Karpas-422 (cell line): Measurements from ENCODE around the gene MYH11. TPM values are rescaled to one million over a fixed set of nuclear protein-coding genes. Genes with fewer than 3 reads are reported as not detected.
A peak's percentile ranks its signal among the peaks of the same experiment; 100 is the strongest.

Experiments
- DNase-seq: peaks from one replicate; pipeline ENCODE4 v3.0.0-alpha.2; 2015
- H2AFZ ChIP-seq: fragments of 200-600 bp; sonication (generic); 2 replicates; pipeline ENCODE4 v1.6.1; 2014; ENCODE audit warnings: antibody characterized with exemption, low read length, mixed read lengths
- H3K27ac ChIP-seq: fragments of 200-600 bp; sonication (generic); 2 replicates; pipeline ENCODE4 v1.5.1; 2014; ENCODE audit warnings: mild to moderate bottlenecking, low read length, moderate library complexity
- H3K27me3 ChIP-seq: fragments of 200-600 bp; sonication (generic); 2 replicates; pipeline ENCODE4 v1.6.1; 2014; ENCODE audit warnings: low read length, mixed read lengths
- H3K36me3 ChIP-seq: fragments of 200-600 bp; sonication (generic); 2 replicates; pipeline ENCODE4 v1.6.1; 2014; ENCODE audit warnings: low read length, mixed read lengths; ENCODE audit not compliant: insufficient read depth
- H3K4me1 ChIP-seq: fragments of 200-600 bp; sonication (generic); 2 replicates; pipeline ENCODE4 v1.6.1; 2014; ENCODE audit warnings: mild to moderate bottlenecking, low read length, mixed read lengths
- H3K4me2 ChIP-seq: fragments of 200-600 bp; sonication (generic); 2 replicates; pipeline ENCODE4 v1.6.1; 2014; ENCODE audit warnings: low read length, low read depth, mild to moderate bottlenecking; ENCODE audit not compliant: poor library complexity, severe bottlenecking
- H3K4me3 ChIP-seq: fragments of 200-600 bp; sonication (generic); 2 replicates; pipeline ENCODE4 v1.5.1; 2014; ENCODE audit warnings: mild to moderate bottlenecking, antibody characterized with exemption, low read length, mixed read lengths
- H3K79me2 ChIP-seq: fragments of 200-600 bp; sonication (generic); 2 replicates; pipeline ENCODE4 v1.6.1; 2014; ENCODE audit warnings: mild to moderate bottlenecking, low read length, mixed read lengths
- H3K9ac ChIP-seq: fragments of 200-600 bp; sonication (generic); 2 replicates; pipeline ENCODE4 v1.6.0; 2014; ENCODE audit warnings: low read length
- H3K9me2 ChIP-seq: fragments of 200-600 bp; sonication (generic), shearing (Covaris generic); replicated peaks from 2 replicates; pipeline ENCODE4 v1.6.0; 2014; ENCODE audit warnings: mild to moderate bottlenecking, low read length, moderate library complexity; ENCODE audit not compliant: insufficient read depth
- H3K9me3 ChIP-seq: fragments of 300-700, 200-600 bp; sonication (generic); 2 replicates; pipeline ENCODE4 v1.6.1; 2014; ENCODE audit warnings: low read length, mixed read lengths
- H4K20me1 ChIP-seq: fragments of 200-600 bp; sonication (generic); 2 replicates; pipeline ENCODE4 v1.6.1; 2014; ENCODE audit warnings: mild to moderate bottlenecking, antibody characterized with exemption, low read length, low read depth; ENCODE audit not compliant: insufficient read depth
- total RNA-seq: library from RNA; depleted of rRNA; stranded (reverse); fragments of >200 nt; shearing (Covaris generic); gene quantifications from 2 replicates; pipeline ENCODE4 v1.2.3, GENCODE V29; 2014; ENCODE audit warnings: low replicate concordance

The MYH11 gene
- total RNA-seq, 1 experiment from 2014 or later, result not detected

GRCh38 chr16:15882563-15882962 lies 25.7 kb upstream of the MYH11 start:
- Histone ChIP-seq H4K20me1 (0 out of 2 replicates have a peak, but pooled peaks cover 5% of the 10 kb centered on the region), H3K4me2 (no peak overlapping the region), H3K27ac (no peak overlapping the region), H3K9ac (no peak overlapping the region), H3K4me3 (no peak overlapping the region), H3K9me3 (no peaks in the 10 kb centered on the region), H3K9me2 (no peaks in the 10 kb centered on the region), H3K27me3 (no peaks in the 10 kb centered on the region), H3K36me3 (peaks cover 17% of the 10 kb centered on the region; the same call in 1 of the 2 replicates), H3K79me2 (peaks cover 72% of the 10 kb centered on the region), H3K4me1 (peaks cover 16% of the 10 kb centered on the region), H2AFZ (no peak overlapping the region)
- no peak for DNase-seq

GRCh38 chr16:15881794-15882379 lies 25.1 kb upstream of the MYH11 start:
- H3K27me3 ChIP-seq, result no peaks in the 10 kb centered on the region
- H3K9me2 ChIP-seq, result no peaks in the 10 kb centered on the region
- H3K36me3 ChIP-seq, result peaks cover 13% of the 10 kb centered on the region; the same call in 1 of the 2 replicates
- H4K20me1 ChIP-seq, result no peaks in the 10 kb centered on the region
- H2AFZ ChIP-seq, result no peak overlapping the region
- no peak overlapping the region for H3K4me3 ChIP-seq
- peaks cover 66% of the 10 kb centered on the region for H3K79me2 ChIP-seq
- H3K4me2 ChIP-seq, result no peak overlapping the region
- H3K27ac ChIP-seq, result no peak overlapping the region
- peaks cover 9% of the 10 kb centered on the region for H3K4me1 ChIP-seq
- DNase-seq, result no peak
- H3K9ac ChIP-seq, result no peak overlapping the region
- no peaks in the 10 kb centered on the region for H3K9me3 ChIP-seq

GRCh38 chr16:15880434-15881308 lies 23.8 kb upstream of the MYH11 start:
- Histone ChIP-seq H3K9me3 (no peaks in the 10 kb centered on the region), H3K27ac (no peak overlapping the region), H3K36me3 (peaks cover 13% of the 10 kb centered on the region; the same call in 1 of the 2 replicates), H3K9ac (no peak overlapping the region), H3K27me3 (no peaks in the 10 kb centered on the region), H3K79me2 (peaks cover 53% of the 10 kb centered on the region), H3K4me3 (no peak overlapping the region), H2AFZ (no peak overlapping the region), H3K9me2 (no peaks in the 10 kb centered on the region), H3K4me2 (no peak overlapping the region), H3K4me1 (peaks cover 5% of the 10 kb centered on the region; the same call in 1 of the 2 replicates), H4K20me1 (no peaks in the 10 kb centered on the region)
- DNase-seq, result no peak

- 0 out of 2 replicates have a peak overlapping the region, but pooled peaks have one; percentile 18 for H3K27ac ChIP-seq
- peaks cover 5% of the 10 kb centered on the region; the same call in 1 of the 2 replicates for H3K4me1 ChIP-seq
- no peaks in the 10 kb centered on the region for H3K9me3 ChIP-seq
- H3K27me3 ChIP-seq, result no peaks in the 10 kb centered on the region
- H3K79me2 ChIP-seq, result peaks cover 43% of the 10 kb centered on the region
- peaks cover 14% of the 10 kb centered on the region; the same call in 1 of the 2 replicates for H3K36me3 ChIP-seq
- no peak overlapping the region for H3K4me3 ChIP-seq
- no peak for DNase-seq
- H3K9ac ChIP-seq, result no peak overlapping the region
- no peak overlapping the region for H3K4me2 ChIP-seq
- no peaks in the 10 kb centered on the region for H3K9me2 ChIP-seq
- H4K20me1 ChIP-seq, result no peaks in the 10 kb centered on the region
- H2AFZ ChIP-seq, result no peak overlapping the region
These were observed 22.5 kb upstream of the MYH11 start for GRCh38 chr16:15879255-15879811.

- no peak overlapping the region for H3K9ac ChIP-seq
- H3K79me2 ChIP-seq, result peaks cover 29% of the 10 kb centered on the region
- DNase-seq, result no peak
- H3K4me2 ChIP-seq, result no peak overlapping the region
- H3K9me3 ChIP-seq, result no peaks in the 10 kb centered on the region
- no peak overlapping the region for H2AFZ ChIP-seq
- H3K36me3 ChIP-seq, result peaks cover 6% of the 10 kb centered on the region; the same call in 1 of the 2 replicates
- no peak overlapping the region for H3K27ac ChIP-seq
- H3K9me2 ChIP-seq, result no peaks in the 10 kb centered on the region
- no peak overlapping the region for H3K4me3 ChIP-seq
- peaks cover 5% of the 10 kb centered on the region; the same call in 1 of the 2 replicates for H3K4me1 ChIP-seq
- H4K20me1 ChIP-seq, result no peaks in the 10 kb centered on the region
- H3K27me3 ChIP-seq, result no peaks in the 10 kb centered on the region
These were observed 19.7 kb upstream of the MYH11 start for GRCh38 chr16:15876503-15876902.

GRCh38 chr16:15874745-15875314 lies 18.0 kb upstream of the MYH11 start:
- Histone ChIP-seq H4K20me1 (no peaks in the 10 kb centered on the region), H3K4me1 (no peaks in the 10 kb centered on the region), H3K4me2 (no peak overlapping the region), H3K9ac (no peak overlapping the region), H3K79me2 (peaks cover 14% of the 10 kb centered on the region), H3K36me3 (peaks cover 8% of the 10 kb centered on the region; the same call in 1 of the 2 replicates), H3K9me2 (no peaks in the 10 kb centered on the region), H3K27ac (no peak overlapping the region), H2AFZ (no peak overlapping the region), H3K9me3 (no peaks in the 10 kb centered on the region), H3K4me3 (no peak overlapping the region), H3K27me3 (no peaks in the 10 kb centered on the region)
- DNase-seq, result peak; percentile 64

- no peak for DNase-seq
- H3K36me3 ChIP-seq, result peaks cover 8% of the 10 kb centered on the region; the same call in 1 of the 2 replicates
These were observed 16.9 kb upstream of the MYH11 start for GRCh38 chr16:15873737-15874136.

More at GRCh38 chr16:15873737-15874136, 16.9 kb upstream of the MYH11 start:
- H3K4me2 ChIP-seq, result no peak overlapping the region
- H2AFZ ChIP-seq, result no peak overlapping the region
- H3K4me1 ChIP-seq, result no peaks in the 10 kb centered on the region
- no peak overlapping the region for H3K4me3 ChIP-seq
- H3K79me2 ChIP-seq, result peaks cover 6% of the 10 kb centered on the region; the same call in 1 of the 2 replicates
- H3K27me3 ChIP-seq, result no peaks in the 10 kb centered on the region
- H3K9me3 ChIP-seq, result no peaks in the 10 kb centered on the region
- H3K9ac ChIP-seq, result no peak overlapping the region
- H3K27ac ChIP-seq, result no peak overlapping the region
- no peaks in the 10 kb centered on the region for H4K20me1 ChIP-seq
- no peaks in the 10 kb centered on the region for H3K9me2 ChIP-seq
